ENCODE results near the gene PIH1D1.

- TF ChIP-seq, protein P1, sequence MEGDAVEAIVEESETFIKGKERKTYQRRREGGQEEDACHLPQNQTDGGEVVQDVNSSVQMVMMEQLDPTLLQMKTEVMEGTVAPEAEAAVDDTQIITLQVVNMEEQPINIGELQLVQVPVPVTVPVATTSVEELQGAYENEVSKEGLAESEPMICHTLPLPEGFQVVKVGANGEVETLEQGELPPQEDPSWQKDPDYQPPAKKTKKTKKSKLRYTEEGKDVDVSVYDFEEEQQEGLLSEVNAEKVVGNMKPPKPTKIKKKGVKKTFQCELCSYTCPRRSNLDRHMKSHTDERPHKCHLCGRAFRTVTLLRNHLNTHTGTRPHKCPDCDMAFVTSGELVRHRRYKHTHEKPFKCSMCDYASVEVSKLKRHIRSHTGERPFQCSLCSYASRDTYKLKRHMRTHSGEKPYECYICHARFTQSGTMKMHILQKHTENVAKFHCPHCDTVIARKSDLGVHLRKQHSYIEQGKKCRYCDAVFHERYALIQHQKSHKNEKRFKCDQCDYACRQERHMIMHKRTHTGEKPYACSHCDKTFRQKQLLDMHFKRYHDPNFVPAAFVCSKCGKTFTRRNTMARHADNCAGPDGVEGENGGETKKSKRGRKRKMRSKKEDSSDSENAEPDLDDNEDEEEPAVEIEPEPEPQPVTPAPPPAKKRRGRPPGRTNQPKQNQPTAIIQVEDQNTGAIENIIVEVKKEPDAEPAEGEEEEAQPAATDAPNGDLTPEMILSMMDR (IDR thresholded peaks at IDR 0.05; ENCODE audit: low read depth, low read length, poor library complexity, severe bottlenecking) = no peak
- no peak for TF ChIP-seq EZH2phosphoT487 (IDR thresholded peaks at IDR 0.05; ENCODE audit: borderline replicate concordance, low read length)
Observed at GRCh38 chr19:49409441-49410029, 42.1 kb downstream of the PIH1D1 start.
